HG02610 (cell line): Measurements from ENCODE around the gene EPS8L3.
"Not testable (repeated sequence)": the region's sequence is repeated elsewhere in the genome, so short reads cannot be mapped to it uniquely, and the experiment has no call there.

Experiments
- ATAC-seq: cut with Tn5 transposase; IDR thresholded peaks from one replicate; pipeline ENCODE4 v1.9.1; 2021; ENCODE audit warnings: mild to moderate bottlenecking, moderate library complexity; ENCODE audit not compliant: unreplicated experiment

EPS8L3 gene

DNA sequence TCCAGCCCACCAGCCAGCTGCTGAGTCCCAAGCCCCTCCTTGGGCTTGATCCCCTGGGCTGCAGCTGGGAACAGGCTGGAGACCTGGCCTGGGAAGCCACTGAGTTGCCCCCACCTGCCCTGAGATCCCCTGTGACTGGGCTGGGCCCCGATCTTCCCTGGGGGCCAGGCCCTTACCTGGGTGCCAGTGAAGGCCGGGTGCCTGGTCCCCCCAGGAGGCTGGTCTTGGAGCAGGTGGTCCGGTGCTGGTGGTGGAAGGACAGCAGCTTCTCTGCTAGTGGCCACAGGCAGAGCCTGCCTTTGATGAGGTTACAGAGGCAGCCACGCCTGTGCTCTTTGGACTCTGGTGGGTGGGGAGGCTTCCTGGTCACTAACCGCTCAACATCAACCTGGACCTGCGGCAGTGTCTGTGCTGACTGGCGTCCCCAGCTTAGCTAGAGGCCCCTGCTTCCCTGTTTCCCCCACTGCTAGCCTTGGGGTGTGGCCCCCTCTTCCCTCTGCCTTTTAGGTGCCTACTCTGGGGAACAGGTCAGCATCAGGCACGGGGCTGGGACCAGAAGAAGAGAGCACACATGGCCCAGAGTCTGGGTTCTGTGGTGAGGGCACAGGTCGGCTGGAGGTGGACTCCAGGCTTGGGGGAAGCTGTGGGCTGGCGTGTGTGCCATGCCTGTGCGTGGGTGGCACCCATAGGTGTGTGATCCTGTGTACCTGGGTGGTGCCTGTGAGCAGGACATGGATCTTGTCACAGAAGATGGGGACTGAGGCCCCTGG, at the start of gene EPS8L3:
TSS of gene EPS8L3 (minus strand) at position 278 of the 770 bp plus-strand sequence. CDS start 2,174 bp downstream, outside the sequence.
- ATAC-seq, result no peak

DNA sequence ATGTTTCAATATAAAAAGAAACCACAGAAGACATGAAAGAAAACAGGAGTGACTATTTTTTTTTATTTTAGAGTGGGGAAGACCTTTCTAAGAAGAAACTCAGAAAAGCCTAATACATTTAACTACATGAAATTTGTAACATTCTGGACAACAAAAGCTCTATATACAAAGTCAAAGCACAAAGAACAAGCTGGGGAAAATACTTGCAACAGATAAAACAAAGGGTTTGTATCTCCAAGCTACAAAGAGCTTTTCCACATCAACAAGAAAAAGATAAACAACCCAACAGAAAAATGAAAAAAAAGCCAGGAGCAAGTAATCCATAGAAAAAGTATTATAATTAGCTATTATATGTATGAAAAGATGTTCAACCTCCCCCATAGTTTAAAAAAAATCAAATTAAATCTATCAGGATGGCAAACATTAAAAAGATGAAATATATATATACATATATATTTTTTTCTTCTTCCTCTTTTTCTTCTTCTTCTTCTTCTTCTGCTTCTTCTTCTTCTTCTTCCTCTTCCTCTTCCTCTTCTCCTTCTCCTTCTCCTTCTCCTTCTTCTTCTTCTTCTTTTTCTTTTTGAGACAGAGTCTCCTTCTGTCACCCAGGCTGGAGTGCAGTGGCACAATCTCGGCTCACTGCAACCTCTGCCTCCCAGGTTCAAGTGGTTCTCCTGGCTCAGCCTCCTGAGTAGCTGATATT, 49.1 kb upstream of the EPS8L3 start:
- ATAC-seq, result no peak

DNA sequence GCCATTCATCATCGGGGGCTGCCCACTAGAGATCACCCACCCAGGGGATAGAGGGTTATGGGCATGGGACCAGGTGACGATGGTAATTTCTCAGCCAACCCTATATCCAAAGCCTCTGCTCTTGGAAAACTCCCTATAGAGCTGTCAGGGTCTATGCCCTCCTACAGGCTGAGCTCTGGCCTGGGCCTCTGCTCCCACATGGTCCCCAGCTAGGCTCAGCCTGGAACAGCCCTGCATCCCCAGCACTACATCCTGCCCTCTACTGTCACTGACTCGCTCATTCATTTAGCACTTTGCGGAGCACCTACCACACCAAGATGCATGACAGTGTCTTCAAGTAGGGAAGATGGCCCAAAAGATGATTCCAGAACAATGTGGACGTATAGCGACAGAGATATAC, 45.0 kb upstream of the EPS8L3 start:
- no peak for ATAC-seq

- no peak for ATAC-seq
These were observed 44.3 kb upstream of the EPS8L3 start for GRCh38 chr1:109807822-109808680.

- no peak for ATAC-seq
These were observed 43.7 kb upstream of the EPS8L3 start for GRCh38 chr1:109807402-109807801.

DNA sequence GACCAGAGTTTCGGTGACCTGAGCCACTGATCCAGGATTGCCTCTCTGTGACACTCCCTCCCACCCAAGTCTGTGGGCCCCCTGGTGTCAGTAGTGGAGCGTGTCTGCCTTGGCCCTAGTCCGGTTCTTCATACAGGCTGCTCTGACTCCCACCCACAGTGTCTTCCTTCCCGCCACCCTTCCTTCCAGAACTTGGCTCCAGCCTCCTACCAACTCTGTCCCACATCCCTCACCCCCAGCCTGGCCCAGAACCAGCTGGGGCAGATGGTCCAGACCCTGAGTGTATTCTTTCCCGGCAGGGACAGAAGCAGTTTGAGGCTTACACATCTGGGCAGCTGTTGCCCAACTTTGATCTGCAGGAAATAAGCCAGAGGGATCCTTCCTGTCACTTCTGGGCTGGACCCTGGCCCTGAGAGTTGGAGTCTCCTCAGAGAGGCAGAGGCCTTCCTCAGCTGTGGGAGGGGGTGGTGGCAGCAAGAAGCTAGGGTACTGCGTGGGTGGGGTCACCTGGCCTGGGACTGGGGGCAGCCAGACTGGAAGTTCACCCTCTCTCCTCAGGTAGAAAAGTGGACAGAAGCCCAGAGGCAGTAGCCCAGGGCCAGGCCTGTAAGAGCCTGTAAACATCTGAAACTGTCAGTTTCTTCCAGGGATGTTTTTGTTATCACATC, 43.1 kb upstream of the EPS8L3 start:
- no peak for ATAC-seq

DNA sequence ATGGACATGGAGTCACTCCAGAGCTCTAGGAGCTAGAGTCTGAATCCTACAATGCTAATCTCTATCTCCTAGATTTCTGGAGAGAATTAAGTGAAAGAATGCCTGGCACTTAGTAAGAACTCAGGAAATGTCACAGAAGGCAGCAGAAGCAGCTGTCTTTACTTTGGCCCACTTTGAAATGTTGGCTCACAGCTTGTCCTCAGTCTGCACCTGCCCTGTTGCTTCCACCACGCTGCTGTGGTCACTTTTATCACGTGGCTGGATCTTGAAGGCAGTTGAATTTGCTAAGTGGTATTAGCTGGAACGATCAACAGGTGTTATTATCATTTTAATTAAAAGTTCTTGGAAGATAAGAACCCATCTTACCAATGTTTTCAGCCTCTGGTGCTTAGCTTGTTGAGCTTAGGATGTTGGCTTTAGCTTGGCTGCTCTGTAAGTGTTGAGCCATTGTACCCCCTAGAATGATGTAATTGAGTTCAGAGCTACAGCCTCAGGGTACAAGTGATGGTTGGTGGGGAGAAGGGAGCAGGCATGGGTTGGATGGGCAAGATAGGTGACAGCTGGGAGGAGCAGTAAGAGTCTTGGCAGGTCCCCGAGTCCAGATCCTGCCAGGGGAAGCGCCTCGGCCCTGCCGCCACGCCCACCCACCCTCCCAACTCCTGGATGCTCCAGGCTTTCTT, 41.9 kb upstream of the EPS8L3 start:
- ATAC-seq, result no peak

GRCh38 chr1:109804660-109805059, 40.9 kb upstream of the EPS8L3 start:
- no peak for ATAC-seq

DNA sequence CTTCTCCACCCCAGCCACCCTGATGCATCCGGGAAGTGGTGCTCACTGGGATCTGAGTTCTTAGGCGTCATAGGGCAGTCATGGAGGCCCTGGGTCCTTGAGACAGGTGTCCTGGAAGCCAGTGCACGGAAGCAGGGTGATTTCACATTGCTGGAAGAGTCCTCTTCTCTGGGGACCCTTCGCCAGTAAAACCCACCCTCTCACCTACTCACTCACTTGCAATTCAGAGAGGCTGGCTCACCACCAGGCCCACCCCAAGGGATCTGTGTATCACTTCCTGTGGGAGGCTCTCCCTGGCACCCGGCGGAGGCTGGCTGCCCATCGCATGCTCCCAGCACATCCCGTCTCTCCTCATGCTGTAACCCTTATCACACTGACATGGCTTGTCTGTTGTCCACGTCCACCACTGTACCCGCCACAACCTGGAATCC, 40.2 kb upstream of the EPS8L3 start:
- ATAC-seq, result no peak

DNA sequence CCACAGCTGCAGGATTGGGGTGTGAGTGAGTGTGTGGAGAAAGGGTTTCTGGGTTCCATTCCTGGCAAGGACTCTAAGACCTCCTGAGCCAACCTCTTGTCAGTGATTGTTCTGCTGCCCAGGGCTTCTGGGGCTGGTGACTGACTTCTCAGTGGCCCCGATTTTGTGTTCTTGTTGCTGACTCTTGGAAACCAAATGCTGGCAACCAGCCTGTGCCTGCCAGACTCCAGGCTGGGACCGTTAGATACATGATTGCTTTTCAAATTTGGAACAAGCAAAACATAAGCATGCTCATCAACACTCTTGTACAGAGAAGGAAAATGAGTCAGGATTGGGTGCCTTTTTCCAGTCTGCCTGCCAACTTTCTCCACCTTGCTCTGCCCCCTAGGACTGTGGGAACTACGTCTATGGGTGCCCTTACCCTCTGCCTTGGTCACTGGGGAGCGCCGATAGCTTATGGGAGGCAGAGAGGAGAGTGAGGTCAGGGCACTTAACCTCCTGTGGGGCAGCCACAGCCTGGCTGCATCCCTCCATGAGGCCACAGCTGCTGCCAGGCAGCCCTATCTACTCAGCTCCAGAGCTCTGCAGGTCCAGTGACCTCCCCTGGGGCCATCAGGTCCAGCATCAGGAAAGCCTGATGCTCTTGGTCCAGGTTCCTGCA, 39.3 kb upstream of the EPS8L3 start:
- no peak for ATAC-seq

DNA sequence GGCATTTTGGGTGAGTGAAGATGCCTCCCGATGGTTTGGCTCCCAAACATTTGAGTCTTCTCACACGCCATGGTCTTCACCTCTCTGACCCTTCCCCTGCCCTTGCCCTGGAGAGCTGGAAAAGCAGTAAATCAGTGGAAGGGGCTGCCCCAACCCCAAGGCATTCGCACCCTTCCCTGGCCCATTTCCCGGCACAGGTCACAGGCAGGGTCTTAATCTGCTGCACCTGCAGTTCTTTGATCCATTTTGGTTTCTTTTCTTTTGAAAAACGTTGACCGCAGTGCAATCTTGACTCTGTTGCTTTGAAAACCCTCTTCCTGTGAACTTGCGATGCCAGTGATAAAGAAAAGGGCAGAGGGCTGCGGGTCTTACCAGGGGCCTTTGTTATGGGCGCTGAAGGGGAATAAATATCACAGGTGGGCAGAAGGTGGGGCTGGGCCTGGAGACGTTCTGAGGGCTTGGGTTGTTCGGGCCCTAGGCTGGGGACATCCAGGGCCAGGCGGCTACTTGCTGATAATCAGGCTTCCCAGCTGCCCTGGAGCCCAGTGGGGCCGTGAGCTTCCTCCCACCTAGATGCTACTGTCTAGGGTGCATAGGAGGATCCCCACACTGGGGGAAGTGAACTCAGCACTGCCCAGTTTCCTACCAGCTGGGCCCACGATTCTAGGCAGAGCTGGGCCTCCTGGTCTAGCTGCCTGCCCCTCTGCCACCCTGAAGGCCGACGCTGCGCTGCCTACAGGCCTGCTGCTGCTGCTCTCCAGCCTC, 38.6 kb upstream of the EPS8L3 start:
- no peak for ATAC-seq

GRCh38 chr1:109801791-109802135, 38.0 kb upstream of the EPS8L3 start:
- no peak for ATAC-seq

DNA sequence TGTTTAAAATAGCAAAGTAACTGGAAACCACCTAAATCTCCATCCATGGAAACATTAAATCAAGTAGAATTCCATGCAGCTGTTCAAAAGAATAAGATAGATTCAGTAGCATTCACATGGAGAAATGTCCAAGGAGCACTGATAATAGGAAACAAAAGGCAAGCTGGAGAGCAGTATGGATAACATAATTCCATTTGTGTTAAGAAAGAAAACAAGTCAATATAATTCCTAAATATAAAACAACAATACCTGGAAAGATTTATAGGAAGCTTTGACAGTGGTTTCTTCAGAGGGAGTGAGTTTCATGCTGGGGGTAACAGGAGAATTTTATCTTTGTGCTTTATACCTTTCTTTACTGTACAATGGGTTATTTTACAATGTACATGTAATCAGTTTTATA, 36.6 kb upstream of the EPS8L3 start:
- no peak for ATAC-seq

DNA sequence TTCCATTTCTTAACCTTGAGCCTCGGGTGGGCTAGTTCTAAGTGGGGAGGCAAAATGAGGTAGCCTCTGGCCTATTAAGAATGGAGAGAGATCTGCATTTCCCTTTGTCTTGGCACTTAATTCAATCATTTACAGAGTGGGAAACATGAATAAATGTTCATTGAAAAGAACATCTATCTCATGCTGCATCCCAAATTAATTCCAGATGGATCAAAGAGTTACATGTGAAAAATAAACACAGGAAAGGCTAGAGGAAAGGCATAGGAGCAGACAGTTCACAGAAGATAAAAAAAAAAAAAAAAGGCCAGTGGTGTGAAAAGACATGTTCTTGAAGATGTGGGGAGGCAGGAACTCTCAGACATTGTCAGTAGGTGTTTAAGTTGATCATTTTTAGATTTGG, 35.7 kb upstream of the EPS8L3 start:
- no peak for ATAC-seq

DNA sequence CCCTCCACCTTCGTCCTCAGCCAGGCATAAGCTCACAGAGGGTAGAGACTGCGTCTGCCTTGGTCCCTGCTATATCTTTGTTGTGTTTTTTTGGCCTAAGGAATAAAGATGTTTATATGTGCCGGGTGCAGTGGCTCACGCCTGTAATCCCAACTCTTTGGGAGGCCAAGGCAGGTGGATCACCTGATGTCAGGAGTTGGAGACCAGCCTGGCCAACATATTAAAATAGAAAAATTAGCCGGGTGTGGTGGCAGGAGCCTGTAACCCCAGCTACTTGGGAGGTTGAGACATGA, 33.5 kb upstream of the EPS8L3 start:
- not testable (repeated sequence) for ATAC-seq

DNA sequence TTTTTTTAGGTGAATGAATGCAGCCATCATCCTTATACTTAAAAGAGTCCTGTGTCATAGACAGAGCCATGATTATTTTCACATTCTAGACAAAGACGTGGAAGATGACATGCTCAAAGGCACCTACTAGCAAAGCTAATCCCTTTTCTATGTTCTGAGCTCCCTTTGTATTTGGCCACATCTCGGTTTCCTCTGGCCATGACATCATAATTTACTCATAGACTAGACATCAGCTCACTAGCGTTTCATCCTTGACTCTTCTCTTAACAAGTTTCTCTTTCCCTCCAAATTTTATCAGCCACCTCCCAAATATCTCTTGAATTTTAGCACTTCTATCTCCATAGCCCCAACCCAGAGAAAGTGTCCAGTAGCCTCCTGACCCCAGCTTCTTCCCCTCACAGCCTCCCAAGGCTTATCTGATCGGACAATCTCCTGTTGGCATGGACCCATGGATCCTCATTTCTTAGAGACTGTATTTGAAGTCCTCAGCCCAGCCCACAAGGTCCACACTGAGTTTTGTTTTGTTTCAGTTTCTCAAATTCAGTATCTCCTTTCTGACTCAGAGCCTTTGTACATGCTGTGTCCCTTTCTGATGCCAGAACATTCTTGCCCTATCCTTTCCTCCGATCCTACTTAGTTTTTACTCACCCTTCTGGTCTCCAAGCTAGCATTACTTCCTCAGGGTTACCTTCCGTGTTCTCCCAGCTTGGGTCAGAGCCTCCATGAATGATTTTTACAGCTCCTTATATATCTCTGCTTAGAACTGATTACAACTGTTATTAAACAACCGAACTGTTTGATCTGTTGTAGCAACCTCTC, 33.0 kb upstream of the EPS8L3 start:
- no peak for ATAC-seq

DNA sequence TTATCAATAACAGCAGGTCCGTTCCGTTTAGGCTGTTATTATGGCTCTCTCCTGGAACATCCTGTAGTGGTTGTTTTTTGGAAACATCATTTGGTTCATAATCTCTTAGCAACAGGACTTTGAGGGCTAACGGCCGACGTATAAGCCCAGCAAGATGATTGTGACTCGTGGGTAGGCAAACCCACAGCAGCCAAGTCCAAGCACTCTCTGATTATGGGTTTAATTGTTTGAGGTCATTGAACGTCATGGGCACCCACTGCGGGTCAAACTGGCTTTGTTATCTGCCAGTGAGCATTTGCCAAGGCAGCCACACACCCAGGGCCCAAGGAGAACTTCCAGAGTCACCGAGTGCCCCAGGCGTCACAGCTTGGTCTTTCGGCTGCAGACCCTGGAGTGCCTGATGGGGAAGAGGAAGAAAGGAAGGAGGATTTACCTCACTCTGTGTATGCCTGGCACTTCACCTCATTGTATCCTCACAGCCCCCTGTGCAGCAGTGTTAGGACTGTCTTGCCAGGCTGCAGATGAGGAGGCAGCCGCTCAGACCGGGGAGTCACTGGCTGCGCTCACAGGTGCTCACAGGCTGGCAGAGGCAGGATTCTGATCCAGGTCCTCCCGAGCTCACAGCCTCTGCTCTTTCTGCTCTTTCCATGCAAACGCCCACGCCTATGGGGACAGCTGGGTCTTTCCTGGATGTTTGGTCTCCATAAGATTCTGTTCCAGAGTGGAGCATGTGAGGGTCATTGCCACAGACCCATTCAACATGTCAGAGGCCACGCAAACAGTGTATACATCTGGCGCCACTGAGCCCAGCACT, 30.8 kb upstream of the EPS8L3 start:
- ATAC-seq, result no peak
